Left kidney (tissue), 2 donors: ENCODE data around the gene C6orf58. TPM values are rescaled to one million over a fixed set of nuclear protein-coding genes. Genes with fewer than 3 reads are reported as not detected.
"Not testable (repeated sequence)": the region's sequence is repeated elsewhere in the genome, so short reads cannot be mapped to it uniquely, and the experiment has no call there.

Experiments
- DNase-seq: peaks from one replicate; pipeline ENCODE4 v3.0.0-alpha.2; 2013
- polyA plus RNA-seq: library from polyadenylated mRNA; unstranded; fragments of 120-200 nt; gene quantifications from one replicate; pipeline ENCODE4 v1.2.1, GENCODE V29; 2013; ENCODE audit not compliant: insufficient read length

C6orf58 gene
- polyA plus RNA-seq, 1 donor = 1.2 TPM

GRCh38 chr6:127590344-127590743 is 13.4 kb downstream of the C6orf58 start:
- DNase-seq = no peak

DNA sequence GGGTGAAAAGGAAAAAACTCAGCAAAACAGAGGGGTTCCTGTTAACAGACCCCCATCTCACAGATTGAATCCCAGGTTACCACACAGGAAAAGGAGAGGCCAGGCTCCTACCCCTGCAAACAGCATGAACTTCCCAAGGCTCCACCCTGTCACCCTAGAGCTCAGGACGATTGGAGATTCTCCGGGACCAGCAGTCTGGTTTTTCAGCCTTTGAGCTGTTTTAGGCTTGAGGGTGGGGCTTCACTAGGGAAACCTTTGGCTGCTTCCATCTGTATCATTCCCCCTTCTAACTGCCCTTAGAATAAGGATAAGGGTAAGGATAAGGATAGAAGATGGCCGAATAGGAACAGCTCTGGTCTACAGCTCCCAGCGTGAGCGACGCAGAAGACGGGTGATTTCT is 16.0 kb downstream of the C6orf58 start:
- DNase-seq = no peak

DNA sequence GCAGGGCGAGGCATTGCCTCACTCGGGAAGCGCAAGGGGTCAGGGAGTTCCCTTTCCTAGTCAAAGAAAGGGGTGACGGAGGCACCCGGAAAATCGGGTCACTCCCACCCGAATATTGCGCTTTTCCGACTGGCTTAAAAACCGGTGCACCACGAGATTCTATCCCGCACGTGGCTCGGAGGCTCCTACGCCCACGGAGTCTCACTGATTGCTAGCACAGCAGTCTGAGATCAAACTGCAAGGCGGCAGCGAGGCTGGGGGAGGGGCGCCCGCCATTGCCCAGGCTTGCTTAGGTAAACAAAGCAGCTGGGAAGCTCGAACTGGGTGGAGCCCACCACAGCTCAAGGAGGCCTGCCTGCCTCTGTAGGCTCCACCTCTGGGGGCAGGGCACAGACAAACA is 16.5 kb downstream of the C6orf58 start:
- not testable (repeated sequence) for DNase-seq

DNA sequence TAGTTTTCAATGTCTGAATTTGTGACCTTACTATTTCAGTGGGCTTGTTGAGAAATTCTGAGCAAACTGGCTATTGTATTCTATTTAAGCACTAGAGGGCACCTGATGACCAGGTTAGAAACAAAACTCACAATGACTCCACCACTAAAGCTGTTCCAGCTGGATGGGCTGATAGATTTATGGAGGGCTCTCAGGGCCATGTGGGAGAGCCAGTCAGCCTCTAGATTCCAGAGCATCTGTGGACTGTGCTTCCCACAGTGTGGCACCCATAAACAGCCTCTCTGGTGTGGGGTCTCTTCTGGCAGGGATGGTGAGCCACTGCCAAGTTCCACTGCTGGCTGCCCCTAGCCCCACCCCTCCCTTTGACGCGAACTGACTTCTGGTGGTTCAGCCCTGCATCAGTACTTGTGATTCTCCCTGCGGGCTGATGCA is 29.2 kb downstream of the C6orf58 start:
- peak; percentile 73 for DNase-seq

GRCh38 chr6:127608554-127609270 is 31.7 kb downstream of the C6orf58 start:
- no peak for DNase-seq

GRCh38 chr6:127618729-127619128 is 41.8 kb downstream of the C6orf58 start:
- DNase-seq = no peak

GRCh38 chr6:127630800-127631199 is 53.8 kb downstream of the C6orf58 start:
- no peak for DNase-seq

- no peak for DNase-seq
Observed at GRCh38 chr6:127634178-127634577, 57.2 kb downstream of the C6orf58 start.

DNA sequence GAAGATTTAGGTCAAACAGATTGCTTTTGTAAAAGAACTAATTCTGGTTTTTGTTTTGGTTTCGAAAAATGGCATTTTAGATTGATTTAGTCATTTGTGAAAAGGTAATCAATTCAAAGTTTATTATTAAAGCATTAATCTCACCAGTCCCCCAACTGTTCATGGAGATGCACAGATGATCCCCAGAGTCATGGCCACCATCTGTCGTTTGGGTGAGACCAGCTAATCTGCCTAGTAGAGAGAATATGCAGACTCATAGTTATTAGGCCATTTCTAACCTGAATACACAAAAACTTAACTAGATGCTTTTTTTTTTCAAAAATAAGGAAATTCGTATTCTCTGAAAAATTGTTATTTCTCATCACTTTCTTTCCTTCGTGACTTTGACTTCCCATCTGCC is 58.1 kb downstream of the C6orf58 start:
- DNase-seq = no peak

DNA sequence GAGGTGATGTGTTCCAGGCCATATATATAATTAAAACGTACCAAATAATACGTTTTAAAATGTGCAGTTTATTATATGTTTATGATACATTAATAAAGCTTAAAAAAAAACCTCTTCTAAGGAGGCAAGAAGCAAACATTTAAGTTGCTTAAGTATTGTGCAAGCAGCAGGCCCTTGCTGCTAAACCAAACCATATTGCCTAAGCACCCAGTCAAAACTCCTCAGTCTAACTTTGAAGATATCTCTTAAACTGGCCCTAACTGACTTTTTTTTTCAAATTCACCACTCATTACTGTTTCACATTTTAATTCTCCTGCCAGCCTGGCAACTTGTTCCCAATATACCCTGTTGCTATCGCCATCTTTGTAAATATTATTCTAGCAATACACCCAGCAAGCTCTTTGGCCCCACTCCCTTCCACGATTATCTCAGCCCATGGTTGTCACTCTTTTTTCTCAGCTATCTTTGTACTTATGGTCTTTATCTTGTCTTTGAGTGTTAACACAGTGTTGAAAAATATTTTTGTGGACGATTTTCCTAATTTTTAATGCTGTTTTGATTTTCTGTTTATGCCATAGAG is 60.9 kb downstream of the C6orf58 start:
- DNase-seq = no peak

Other genes with a start within 250 kb of the C6orf58 start
- 102 TPM for gene ECHDC1, start 233.6 kb upstream of the C6orf58 start, polyA plus RNA-seq
- gene KIAA0408, start 117.8 kb upstream of the C6orf58 start, polyA plus RNA-seq = 4.4 TPM